AG09319 (cell line): ENCODE results near the gene GUCA2A.

Experiments used
- DNase-seq: peaks from one replicate; pipeline ENCODE4 v3.0.0-alpha.2; 2010; ENCODE audit warnings: low read depth; ENCODE audit errors: extremely low read depth
- CTCF ChIP-seq: IDR thresholded peaks from 2 replicates; pipeline ENCODE4 v1.5.1; 2011; ENCODE audit warnings: low read depth, mild to moderate bottlenecking, inconsistent platforms, low read length, moderate library complexity

The GUCA2A gene

GRCh38 chr1:42170779-42171621, 6.5 kb upstream of the GUCA2A start:
- no peak for TF ChIP-seq CTCF
- DNase-seq, result no peak

GRCh38 chr1:42168763-42169162, 4.2 kb upstream of the GUCA2A start:
- no peak for DNase-seq
- no peak for TF ChIP-seq CTCF

GRCh38 chr1:42168391-42168670, 3.8 kb upstream of the GUCA2A start:
- no peak for TF ChIP-seq CTCF
- no peak for DNase-seq

GRCh38 chr1:42167611-42168390, 3.3 kb upstream of the GUCA2A start:
- TF ChIP-seq CTCF, result no peak
- no peak for DNase-seq

- no peak for TF ChIP-seq CTCF
- DNase-seq, result no peak
These were observed 1.1 kb upstream of the GUCA2A start for GRCh38 chr1:42165511-42166210.

GRCh38 chr1:42163536-42164503, 725 bp downstream of the GUCA2A start:
- TF ChIP-seq CTCF, result no peak
- DNase-seq, result no peak
